ENCODE data around the gene DNM3. TPM values are rescaled to one million over a fixed set of nuclear protein-coding genes. Genes with fewer than 3 reads are reported as not detected.

Gene DNM3
- total RNA-seq, 4 donors from 2014 or later = 2.7 to 3.3 TPM; not detected in 2

DNA sequence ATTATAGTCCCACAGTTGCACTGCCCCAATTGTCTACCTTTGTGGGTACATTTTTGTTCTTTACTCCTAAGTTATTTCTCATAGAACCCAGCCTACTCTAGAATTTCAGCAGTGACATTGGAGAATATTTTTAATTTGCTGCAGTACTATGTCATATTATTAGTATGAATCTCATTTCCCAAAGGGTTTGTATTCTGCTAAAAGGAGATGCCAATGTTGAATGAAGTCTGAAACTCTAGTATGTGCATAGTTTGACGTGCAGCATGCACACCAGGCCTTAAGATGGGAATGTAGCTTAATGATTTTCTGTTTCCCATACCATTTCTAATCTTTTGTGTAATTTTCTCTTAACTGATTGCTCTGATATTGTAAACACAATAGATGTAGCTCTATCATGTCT lies 568.7 kb downstream of the DNM3 start:
- intact Hi-C loops (cut with DNase I; ENCODE audit: low total_unique reads) = no loop called here
- DNase-seq = no peak
- Histone ChIP-seq H3K9me3 (no peaks in the 10 kb centered on the region), H3K27ac (no peak overlapping the region), H3K4me1 (no peaks in the 10 kb centered on the region), H3K36me3 (no peaks in the 10 kb centered on the region), H3K27me3 (no peaks in the 10 kb centered on the region), H3K4me3 (no peak overlapping the region)
- in situ Hi-C loops (cut with MboI; ENCODE audit: low pct_ligation_motif_present in 1 of 4, low pct_unique_long_range_greater_than_20kb in 1 of 4, low sequenced_read_pairs in 3 of 4) = loop anchor here in 2 of 4 donors (25.0 kb wide), 3 partner anchors 323 to 598 kb away; no protein-coding TSS in a partner anchor
- no peak for TF ChIP-seq EP300 (IDR thresholded peaks at IDR 0.05; ENCODE audit: low read depth)
- TF ChIP-seq POLR2AphosphoS5 (IDR thresholded peaks at IDR 0.05) = no peak
- TF ChIP-seq, protein P1, sequence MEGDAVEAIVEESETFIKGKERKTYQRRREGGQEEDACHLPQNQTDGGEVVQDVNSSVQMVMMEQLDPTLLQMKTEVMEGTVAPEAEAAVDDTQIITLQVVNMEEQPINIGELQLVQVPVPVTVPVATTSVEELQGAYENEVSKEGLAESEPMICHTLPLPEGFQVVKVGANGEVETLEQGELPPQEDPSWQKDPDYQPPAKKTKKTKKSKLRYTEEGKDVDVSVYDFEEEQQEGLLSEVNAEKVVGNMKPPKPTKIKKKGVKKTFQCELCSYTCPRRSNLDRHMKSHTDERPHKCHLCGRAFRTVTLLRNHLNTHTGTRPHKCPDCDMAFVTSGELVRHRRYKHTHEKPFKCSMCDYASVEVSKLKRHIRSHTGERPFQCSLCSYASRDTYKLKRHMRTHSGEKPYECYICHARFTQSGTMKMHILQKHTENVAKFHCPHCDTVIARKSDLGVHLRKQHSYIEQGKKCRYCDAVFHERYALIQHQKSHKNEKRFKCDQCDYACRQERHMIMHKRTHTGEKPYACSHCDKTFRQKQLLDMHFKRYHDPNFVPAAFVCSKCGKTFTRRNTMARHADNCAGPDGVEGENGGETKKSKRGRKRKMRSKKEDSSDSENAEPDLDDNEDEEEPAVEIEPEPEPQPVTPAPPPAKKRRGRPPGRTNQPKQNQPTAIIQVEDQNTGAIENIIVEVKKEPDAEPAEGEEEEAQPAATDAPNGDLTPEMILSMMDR (IDR thresholded peaks at IDR 0.05) = no peak
- WGBS, 2 donors (ENCODE audit: low coverage in 1 of 2) = 97 to 100% methylated on average over 1 of the region's 1 CpG

DNA sequence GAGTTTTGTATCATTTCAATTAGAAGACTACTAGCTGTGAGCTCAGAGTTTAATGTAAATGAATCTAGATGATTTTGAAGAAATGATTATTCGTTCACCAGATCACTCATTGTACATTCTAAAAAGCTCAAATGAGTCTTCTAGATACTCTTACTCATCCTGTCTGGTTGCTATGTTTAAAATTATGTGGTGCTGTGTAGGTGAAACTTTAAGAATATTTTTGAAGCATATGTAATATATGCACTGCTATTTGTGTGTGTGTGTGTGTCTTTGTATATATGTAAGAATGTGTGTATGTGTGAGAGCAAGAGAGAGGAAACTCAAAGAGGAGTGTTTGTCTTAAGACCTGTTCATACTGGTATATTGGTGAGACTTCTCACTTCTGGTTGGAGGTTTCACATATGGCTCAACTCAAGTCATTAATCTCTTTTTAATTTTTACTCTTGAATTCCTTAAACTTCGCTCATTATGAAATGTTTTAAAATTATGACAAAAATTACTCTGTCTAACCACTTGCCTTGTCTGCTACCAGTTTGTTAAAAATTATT lies 570.6 kb downstream of the DNM3 start:
- no peak overlapping the region for H3K4me3 ChIP-seq
- no peaks in the 10 kb centered on the region for H3K27me3 ChIP-seq
- no peak for DNase-seq
- H3K27ac ChIP-seq = no peak overlapping the region
- no peak for TF ChIP-seq POLR2AphosphoS5 (IDR thresholded peaks at IDR 0.05)
- TF ChIP-seq, protein P1 (IDR thresholded peaks at IDR 0.05) = no peak
- no peak for TF ChIP-seq POLR2A (IDR thresholded peaks at IDR 0.05)
- TF ChIP-seq EP300 (IDR thresholded peaks at IDR 0.05; ENCODE audit: low read depth) = no peak
- no peaks in the 10 kb centered on the region for H3K36me3 ChIP-seq
- no peaks in the 10 kb centered on the region for H3K9me3 ChIP-seq
- in situ Hi-C loops (cut with MboI; ENCODE audit: low pct_ligation_motif_present in 1 of 4, low pct_unique_long_range_greater_than_20kb in 1 of 4, low sequenced_read_pairs in 3 of 4) (loop anchor here in 2 of 4 donors (25.0 kb wide), 3 partner anchors 325 to 600 kb away; no protein-coding TSS in a partner anchor), intact Hi-C loops (cut with DNase I; ENCODE audit: low total_unique reads) (no loop called here)
- no peaks in the 10 kb centered on the region for H3K4me1 ChIP-seq
- WGBS, 2 donors (ENCODE audit: low coverage in 1 of 2) = 82 to 96% methylated on average over 2 of the region's 2 CpGs

DNA sequence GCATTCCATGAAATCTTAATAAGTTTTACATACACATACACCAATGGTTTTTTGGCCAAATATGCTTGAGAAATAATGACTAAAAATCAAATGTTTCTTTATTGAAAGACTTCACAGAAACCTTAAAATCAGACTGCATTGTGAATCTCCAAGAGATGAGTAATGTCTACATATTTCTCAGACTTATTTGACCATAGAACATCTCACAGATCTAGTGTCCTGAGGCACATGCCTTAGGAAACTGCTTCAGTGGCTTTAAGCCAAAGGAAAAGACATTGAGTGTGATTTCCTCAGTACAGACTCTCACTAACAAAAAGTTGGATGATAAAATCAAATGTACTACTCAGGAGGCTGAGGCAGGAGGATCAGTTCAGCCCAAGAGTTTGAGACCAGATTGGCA lies 573.0 kb downstream of the DNM3 start:
- no peak overlapping the region for H3K27ac ChIP-seq
- no peak overlapping the region for H3K4me3 ChIP-seq
- intact Hi-C loops (cut with DNase I; ENCODE audit: low total_unique reads) = no loop called here
- DNase-seq = no peak
- no peaks in the 10 kb centered on the region for H3K36me3 ChIP-seq
- no peaks in the 10 kb centered on the region for H3K4me1 ChIP-seq
- no peaks in the 10 kb centered on the region for H3K9me3 ChIP-seq
- H3K27me3 ChIP-seq = no peaks in the 10 kb centered on the region
- TF ChIP-seq, protein P1 (IDR thresholded peaks at IDR 0.05) = no peak
- TF ChIP-seq POLR2A (IDR thresholded peaks at IDR 0.05) = no peak
- no peak for TF ChIP-seq EP300 (IDR thresholded peaks at IDR 0.05; ENCODE audit: low read depth)
- no peak for TF ChIP-seq POLR2AphosphoS5 (IDR thresholded peaks at IDR 0.05)
- in situ Hi-C loops (cut with MboI; ENCODE audit: low pct_ligation_motif_present in 1 of 4, low pct_unique_long_range_greater_than_20kb in 1 of 4, low sequenced_read_pairs in 3 of 4) = loop anchor here in 2 of 4 donors (25.0 kb wide), 3 partner anchors 327 to 602 kb away; no protein-coding TSS in a partner anchor

DNA sequence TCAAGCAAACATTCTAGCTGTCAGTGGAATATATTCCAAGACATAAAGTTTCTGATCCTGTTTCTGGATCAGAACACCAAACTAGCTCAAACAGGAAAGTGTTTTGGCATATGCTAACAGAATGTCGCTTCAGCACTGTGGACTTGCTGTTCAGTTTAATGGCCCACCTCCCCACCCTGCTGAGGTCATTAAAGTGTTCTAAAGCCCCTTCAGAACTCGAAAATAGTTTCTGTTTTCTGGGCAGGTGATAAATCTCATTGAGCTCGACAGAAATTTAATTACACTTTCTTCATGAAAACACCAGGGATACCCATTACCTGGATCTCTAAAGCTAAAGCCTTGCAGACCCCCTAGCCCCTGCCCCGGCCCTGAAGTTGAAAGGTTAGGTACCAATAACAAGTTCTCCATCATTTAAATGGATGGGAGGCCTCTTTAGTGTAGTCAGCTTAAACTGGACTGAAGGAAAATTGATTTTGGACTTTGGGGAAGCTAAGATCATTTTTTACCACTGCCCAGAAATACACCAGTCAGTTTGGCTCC lies 575.3 kb downstream of the DNM3 start:
- TF ChIP-seq POLR2A (IDR thresholded peaks at IDR 0.05) = no peak
- TF ChIP-seq, protein P1 (IDR thresholded peaks at IDR 0.05) = no peak
- no peak for TF ChIP-seq EP300 (IDR thresholded peaks at IDR 0.05; ENCODE audit: low read depth)
- TF ChIP-seq POLR2AphosphoS5 (IDR thresholded peaks at IDR 0.05) = no peak
- Histone ChIP-seq H3K27ac (no peak overlapping the region), H3K36me3 (no peaks in the 10 kb centered on the region), H3K4me1 (no peaks in the 10 kb centered on the region), H3K4me3 (no peak overlapping the region), H3K9me3 (no peaks in the 10 kb centered on the region), H3K27me3 (no peaks in the 10 kb centered on the region)
- in situ Hi-C loops (cut with MboI; ENCODE audit: low pct_ligation_motif_present in 1 of 4, low pct_unique_long_range_greater_than_20kb in 1 of 4, low sequenced_read_pairs in 3 of 4) (loop anchor here in 2 of 4 donors (25.0 kb wide), 3 partner anchors 329 to 604 kb away; no protein-coding TSS in a partner anchor), intact Hi-C loops (cut with DNase I; ENCODE audit: low total_unique reads) (no loop called here)
- DNase-seq = no peak
- 40 to 64% methylated on average over 2 to 4 of the region's 4 CpGs for whole genome bisulfite sequencing, 2 donors (ENCODE audit: low coverage in 1 of 2)
